Kidney epithelial cell (primary cell): ENCODE data around the gene NOTCH2. TPM values are rescaled to one million over a fixed set of nuclear protein-coding genes. Genes with fewer than 3 reads are reported as not detected.

Source experiments
- DNase-seq: peaks from one replicate; pipeline ENCODE4 v3.0.0-alpha.2; 2010; ENCODE audit warnings: low read depth
- H3K27me3 ChIP-seq: 2 replicates; pipeline ENCODE4 v1.6.0; 2011; ENCODE audit warnings: low read length; ENCODE audit not compliant: control insufficient read depth, insufficient read depth
- H3K36me3 ChIP-seq: 2 replicates; pipeline ENCODE4 v1.5.1; 2011; ENCODE audit warnings: low read length; ENCODE audit not compliant: control insufficient read depth, insufficient read depth
- H3K4me3 ChIP-seq: 2 replicates; pipeline ENCODE4 v1.5.1; 2011; ENCODE audit warnings: low read depth, mild to moderate bottlenecking, control low read depth, low read length
- total RNA-seq: library from RNA; depleted of rRNA; stranded (reverse); fragments of >200 nt; gene quantifications from 2 replicates; pipeline ENCODE4 v1.2.3, GENCODE V29; 2015
- TF ChIP-seq, protein P1 (sequence below): IDR thresholded peaks from 2 replicates; pipeline ENCODE4 v1.5.1; 2011; ENCODE audit warnings: mild to moderate bottlenecking, moderate library complexity, low read length, control low read depth, inconsistent platforms; ENCODE audit not compliant: insufficient read depth, poor library complexity, severe bottlenecking

The NOTCH2 gene
- total RNA-seq, 1 donor from 2014 or later = 136 TPM

DNA sequence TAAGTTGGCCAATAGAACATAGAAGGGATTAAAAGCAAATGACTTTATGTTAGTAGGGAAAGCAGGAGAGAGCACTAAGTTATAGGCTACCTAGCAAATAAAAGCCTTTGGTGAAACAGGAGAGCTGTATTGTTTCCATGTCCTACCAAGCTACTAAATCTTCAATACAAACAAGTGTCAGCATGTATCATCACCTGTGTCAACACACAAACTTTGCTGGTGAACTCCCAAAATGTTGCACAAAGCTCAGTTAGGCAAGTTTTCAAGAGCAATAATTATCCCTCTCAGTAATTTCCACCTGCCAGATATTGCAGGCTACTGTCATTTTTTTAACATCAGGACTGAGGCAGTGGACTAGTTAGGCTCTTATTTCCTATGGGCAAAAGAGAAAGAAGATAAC lies 95.4 kb downstream of the NOTCH2 start:
- Histone ChIP-seq H3K4me3 (no peak overlapping the region), H3K27me3 (no peaks in the 10 kb centered on the region), H3K36me3 (peaks cover 1% of the 10 kb centered on the region)
- DNase-seq = no peak
- TF ChIP-seq, protein P1, sequence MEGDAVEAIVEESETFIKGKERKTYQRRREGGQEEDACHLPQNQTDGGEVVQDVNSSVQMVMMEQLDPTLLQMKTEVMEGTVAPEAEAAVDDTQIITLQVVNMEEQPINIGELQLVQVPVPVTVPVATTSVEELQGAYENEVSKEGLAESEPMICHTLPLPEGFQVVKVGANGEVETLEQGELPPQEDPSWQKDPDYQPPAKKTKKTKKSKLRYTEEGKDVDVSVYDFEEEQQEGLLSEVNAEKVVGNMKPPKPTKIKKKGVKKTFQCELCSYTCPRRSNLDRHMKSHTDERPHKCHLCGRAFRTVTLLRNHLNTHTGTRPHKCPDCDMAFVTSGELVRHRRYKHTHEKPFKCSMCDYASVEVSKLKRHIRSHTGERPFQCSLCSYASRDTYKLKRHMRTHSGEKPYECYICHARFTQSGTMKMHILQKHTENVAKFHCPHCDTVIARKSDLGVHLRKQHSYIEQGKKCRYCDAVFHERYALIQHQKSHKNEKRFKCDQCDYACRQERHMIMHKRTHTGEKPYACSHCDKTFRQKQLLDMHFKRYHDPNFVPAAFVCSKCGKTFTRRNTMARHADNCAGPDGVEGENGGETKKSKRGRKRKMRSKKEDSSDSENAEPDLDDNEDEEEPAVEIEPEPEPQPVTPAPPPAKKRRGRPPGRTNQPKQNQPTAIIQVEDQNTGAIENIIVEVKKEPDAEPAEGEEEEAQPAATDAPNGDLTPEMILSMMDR = no peak

DNA sequence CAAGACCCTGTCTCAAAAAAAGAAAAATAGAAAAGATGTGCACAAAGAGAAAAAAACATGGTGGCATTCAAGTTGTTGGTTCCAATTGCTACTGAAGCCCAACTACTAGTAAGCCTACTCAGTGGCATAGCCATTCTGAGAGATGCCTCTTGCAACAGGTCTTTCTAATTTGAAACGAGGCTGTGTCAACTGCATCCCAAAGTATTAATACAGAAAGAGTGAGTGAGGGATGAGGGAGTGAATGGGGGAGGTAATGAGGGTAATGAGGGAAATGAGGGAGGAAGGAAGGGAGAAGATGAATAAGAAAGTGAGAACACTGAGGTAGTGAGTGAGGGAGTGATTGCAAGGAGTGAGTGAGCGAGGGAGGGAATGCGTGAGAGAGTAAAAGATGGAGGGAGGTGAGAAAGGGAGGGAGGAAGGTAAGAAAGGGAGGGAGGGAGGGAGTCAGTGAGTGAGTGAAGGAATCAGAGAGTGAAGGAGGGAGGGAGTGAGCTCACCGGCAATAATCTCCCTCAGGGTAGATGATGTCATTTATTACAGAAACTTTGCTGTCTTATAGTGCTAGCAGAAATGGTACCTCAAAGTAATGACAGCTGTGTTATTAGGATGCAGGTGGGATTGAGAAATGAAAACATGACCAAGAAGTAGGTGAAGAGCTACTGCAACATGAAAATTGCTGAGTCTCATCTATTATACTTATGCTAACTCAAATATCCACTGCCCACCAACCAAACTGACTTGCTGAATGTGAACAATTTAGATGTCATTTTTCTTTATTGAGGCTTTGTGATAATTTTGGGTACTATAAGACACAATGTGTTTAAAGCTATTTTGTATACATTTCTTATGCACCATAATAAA lies 97.5 kb downstream of the NOTCH2 start:
- TF ChIP-seq, protein P1 = no peak
- peaks cover 5% of the 10 kb centered on the region for H3K36me3 ChIP-seq
- H3K4me3 ChIP-seq = no peak overlapping the region
- no peaks in the 10 kb centered on the region for H3K27me3 ChIP-seq
- DNase-seq = no peak

DNA sequence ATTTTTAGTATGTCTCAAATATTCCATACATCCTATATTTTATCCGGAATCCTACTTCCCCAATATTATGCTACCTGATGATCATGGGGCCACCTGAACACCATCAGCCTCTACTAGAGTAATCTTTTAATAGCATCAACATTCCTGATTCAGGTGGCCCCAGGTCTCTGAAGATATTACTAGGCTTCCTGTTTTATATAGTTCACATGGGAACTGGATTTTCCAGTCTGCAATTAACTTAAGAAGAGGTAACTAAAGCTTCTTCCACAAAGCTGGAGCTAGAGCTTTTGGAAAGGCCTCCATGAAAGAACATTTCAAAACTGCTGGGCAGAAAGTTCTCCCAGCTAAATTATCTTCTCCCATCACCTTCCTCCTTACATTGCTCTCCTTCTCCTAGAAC lies 100.9 kb downstream of the NOTCH2 start:
- TF ChIP-seq, protein P1 = no peak
- H3K4me3 ChIP-seq = no peak overlapping the region
- DNase-seq = no peak
- H3K27me3 ChIP-seq = no peaks in the 10 kb centered on the region
- H3K36me3 ChIP-seq = peaks cover 9% of the 10 kb centered on the region

DNA sequence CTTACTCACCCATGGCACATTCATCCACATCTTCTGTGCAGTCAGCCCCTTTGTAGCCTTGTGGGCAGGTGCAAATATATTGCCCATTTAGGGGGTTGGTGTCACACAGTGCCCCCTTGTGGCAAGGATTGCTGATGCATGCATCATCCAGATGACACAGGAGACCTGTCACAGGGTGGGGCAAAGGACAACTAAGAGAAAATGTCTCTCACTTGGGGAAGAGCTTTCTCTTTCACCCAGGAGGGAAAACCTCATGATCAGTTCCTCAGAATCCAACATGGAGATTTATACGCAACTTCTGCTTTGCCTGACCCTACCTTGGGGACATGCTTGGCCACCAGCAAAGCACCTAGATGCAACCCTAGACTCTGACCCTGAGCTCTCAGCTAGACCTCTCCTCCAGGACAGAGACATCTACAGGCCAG lies 101.4 kb downstream of the NOTCH2 start:
- peak; percentile 18 for DNase-seq
- no peak overlapping the region for H3K4me3 ChIP-seq
- H3K27me3 ChIP-seq = no peaks in the 10 kb centered on the region
- TF ChIP-seq, protein P1 = peak; percentile 71
- H3K36me3 ChIP-seq = peaks cover 9% of the 10 kb centered on the region

DNA sequence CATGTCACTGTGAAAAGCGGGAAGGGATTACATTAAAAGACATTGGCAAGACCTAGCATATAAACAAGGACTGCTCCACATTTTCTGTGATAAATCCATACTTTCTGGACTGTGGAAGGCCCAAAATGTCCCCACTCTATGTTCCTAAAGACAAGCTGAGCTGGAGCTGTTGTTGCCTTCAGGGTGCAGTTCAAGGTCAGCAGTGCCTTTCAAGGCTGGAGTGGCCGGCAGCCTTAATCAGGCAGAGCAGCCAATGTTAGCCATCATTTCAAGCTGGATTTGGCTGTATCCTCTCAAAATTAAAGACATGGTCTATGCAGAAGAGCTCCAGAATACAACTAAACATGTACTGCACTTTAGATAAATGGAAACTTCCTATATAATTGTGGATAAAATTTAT lies 102.8 kb downstream of the NOTCH2 start:
- no peaks in the 10 kb centered on the region for H3K27me3 ChIP-seq
- peaks cover 9% of the 10 kb centered on the region for H3K36me3 ChIP-seq
- no peak for DNase-seq
- TF ChIP-seq, protein P1 = no peak
- no peak overlapping the region for H3K4me3 ChIP-seq
